C4-2B (cell line): ENCODE results near the gene CES3.
"Not testable (repeated sequence)": the region's sequence is repeated elsewhere in the genome, so short reads cannot be mapped to it uniquely, and the experiment has no call there.

Experiments used
- H3K27ac ChIP-seq: fragments of 450-650 bp; 2 replicates; pipeline ENCODE4 v1.5.1; 2017
- ZFX ChIP-seq: fragments of 450-650 bp; IDR thresholded peaks from 2 replicates; pipeline ENCODE4 v1.6.1; 2017
- TF ChIP-seq, protein P1 (sequence below): fragments of 450-650 bp; conservative IDR thresholded peaks from 2 replicates; pipeline ENCODE4 v1.5.1; 2017; ENCODE audit warnings: mild to moderate bottlenecking

The CES3 gene

GRCh38 chr16:66961914-66962313 is 848 bp downstream of the CES3 start:
- H3K27ac ChIP-seq = peak overlapping the region; percentile 33
- TF ChIP-seq, protein P1, sequence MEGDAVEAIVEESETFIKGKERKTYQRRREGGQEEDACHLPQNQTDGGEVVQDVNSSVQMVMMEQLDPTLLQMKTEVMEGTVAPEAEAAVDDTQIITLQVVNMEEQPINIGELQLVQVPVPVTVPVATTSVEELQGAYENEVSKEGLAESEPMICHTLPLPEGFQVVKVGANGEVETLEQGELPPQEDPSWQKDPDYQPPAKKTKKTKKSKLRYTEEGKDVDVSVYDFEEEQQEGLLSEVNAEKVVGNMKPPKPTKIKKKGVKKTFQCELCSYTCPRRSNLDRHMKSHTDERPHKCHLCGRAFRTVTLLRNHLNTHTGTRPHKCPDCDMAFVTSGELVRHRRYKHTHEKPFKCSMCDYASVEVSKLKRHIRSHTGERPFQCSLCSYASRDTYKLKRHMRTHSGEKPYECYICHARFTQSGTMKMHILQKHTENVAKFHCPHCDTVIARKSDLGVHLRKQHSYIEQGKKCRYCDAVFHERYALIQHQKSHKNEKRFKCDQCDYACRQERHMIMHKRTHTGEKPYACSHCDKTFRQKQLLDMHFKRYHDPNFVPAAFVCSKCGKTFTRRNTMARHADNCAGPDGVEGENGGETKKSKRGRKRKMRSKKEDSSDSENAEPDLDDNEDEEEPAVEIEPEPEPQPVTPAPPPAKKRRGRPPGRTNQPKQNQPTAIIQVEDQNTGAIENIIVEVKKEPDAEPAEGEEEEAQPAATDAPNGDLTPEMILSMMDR = no peak
- no peak for TF ChIP-seq ZFX

DNA sequence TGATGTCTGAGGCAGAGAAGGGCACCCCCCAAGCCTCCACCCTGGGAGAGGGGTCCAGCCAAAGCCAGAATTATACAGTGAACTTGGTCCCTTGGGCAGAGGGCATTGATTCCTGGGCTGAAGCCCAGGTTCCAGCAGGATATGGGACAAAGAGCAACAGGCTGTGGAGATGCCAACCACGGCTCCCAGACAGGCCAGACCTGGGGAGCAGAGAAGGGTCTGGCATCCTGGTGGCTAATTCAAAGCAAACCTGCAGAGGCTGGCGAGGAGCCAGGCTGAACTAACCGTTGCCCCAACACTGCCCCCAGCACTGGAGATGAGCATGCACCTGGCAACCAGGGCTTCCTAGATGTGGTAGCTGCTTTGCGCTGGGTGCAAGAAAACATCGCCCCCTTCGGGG is 3.0 kb downstream of the CES3 start:
- H3K27ac ChIP-seq = no peak overlapping the region
- no peak for TF ChIP-seq ZFX
- TF ChIP-seq, protein P1 = no peak

DNA sequence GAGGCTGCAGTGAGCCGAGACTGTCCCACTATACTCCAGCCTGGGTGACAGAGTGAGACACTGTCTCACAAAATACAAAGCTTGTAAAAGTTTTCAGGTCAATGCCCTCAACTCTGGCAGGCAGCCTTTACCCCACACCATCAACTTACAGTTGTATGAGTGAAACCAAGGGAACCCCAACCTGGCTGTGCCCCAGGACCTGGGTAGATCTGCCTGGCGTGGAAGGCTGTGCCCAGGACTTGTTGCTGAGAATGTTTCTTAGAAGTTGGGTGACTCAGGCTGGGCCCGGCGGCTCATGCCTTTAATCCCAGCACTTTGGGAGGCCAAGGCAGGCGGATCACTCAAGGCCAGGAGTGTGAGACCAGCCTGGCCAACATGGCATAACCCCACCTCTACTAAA is 7.8 kb downstream of the CES3 start:
- no peak overlapping the region for H3K27ac ChIP-seq
- TF ChIP-seq ZFX = no peak

DNA sequence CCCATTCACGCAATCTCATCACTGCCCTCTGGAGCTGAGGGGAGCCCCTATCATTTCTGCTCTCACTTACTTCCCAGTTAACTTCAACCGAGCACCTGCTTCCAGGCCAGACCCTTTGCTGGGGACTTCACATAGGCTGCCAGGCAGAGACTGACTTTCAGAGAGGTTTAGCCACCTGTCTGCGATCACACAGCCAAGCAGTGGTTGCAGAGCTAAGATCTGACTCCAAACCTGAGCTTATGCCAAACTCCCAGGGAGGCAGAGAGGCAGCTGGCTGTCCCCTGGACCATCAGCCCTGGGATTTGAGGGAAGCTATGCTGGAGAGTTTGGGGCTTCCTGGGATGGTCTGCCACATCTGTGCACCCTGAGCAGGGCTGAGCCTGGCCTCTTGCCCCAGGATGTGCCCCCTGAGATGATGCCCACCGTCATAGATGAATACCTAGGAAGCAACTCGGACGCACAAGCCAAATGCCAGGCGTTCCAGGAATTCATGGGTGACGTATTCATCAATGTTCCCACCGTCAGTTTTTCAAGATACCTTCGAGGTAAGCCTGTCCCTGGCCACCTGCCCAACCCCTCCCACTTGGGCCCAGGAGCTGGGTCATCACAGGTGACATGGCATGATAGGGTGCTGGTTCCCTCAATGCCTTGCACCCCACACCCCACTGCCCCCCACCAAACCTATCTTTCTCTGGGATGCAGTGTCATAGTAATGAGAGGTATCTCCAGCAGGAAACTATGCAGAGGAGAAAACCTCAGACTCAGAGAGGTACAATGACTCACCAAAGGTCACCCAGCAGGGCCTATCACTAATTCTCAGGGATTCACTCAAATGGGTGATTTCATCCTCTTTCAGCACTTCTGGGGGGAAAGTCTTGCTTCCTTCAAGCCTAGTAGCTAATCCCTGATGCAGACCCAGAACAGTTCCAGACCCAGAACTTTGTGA is 10.0 kb downstream of the CES3 start:
- no peak overlapping the region for H3K27ac ChIP-seq
- TF ChIP-seq ZFX = no peak
- TF ChIP-seq, protein P1 = no peak

DNA sequence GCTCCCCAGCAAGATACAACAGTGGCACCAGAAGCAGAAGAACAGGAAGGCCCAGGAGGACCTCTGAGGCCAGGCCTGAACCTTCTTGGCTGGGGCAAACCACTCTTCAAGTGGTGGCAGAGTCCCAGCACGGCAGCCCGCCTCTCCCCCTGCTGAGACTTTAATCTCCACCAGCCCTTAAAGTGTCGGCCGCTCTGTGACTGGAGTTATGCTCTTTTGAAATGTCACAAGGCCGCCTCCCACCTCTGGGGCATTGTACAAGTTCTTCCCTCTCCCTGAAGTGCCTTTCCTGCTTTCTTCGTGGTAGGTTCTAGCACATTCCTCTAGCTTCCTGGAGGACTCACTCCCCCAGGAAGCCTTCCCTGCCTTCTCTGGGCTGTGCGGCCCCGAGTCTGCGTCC is 11.9 kb downstream of the CES3 start:
- TF ChIP-seq, protein P1 = no peak
- no peak for TF ChIP-seq ZFX
- no peak overlapping the region for H3K27ac ChIP-seq

- no peak overlapping the region for H3K27ac ChIP-seq
- no peak for TF ChIP-seq ZFX
- TF ChIP-seq, protein P1 = no peak
Measured at GRCh38 chr16:66973716-66974115, 12.7 kb downstream of the CES3 start.

DNA sequence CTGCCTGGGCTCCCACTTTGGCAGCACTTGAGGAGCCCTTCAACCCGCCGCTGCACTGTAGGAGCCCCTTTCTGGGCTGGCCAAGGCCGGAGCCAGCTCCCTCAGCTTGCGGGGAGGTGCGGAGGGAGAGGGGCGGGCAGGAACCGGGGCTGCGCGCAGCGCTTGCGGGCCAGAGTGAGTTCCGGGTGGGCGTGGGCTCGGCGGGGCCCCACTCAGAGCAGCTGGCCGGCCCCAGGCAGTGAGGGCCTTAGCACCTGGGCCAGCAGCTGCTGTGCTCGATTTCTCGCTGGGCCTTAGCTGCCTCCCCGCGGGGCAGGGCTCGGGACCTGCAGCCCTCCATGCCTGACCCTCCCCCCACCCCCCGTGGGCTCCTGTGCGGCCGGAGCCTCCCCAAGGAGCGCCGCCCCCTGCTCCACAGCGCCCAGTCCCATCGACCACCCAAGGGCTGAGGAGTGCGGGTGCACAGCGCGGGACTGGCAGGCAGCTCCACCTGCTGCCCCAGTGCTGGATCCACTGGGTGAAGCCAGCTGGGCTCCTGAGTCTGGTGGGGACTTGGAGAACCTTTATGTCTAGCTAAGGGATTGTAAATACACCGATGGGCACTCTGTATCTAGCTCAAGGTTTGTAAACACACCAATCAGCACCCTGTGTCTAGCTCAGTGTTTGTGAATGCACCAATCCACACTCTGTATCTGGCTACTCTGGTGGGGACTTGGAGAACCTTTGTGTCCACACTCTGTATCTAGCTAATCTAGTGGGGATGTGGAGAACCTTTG is 13.3 kb downstream of the CES3 start:
- not testable (repeated sequence) for H3K27ac ChIP-seq

- not testable (repeated sequence) for H3K27ac ChIP-seq
Measured at GRCh38 chr16:66974932-66975246, 13.8 kb downstream of the CES3 start.
